NCI-H1417 treated with DMSO at 0.1 percent for 48 hours (cell line): Measurements from ENCODE around the gene PTPN11.
"Not testable (repeated sequence)": the region's sequence is repeated elsewhere in the genome, so short reads cannot be mapped to it uniquely, and the experiment has no call there.

Experiments used
- DNase-seq: peaks from one replicate; lab custom pipeline; 2025; lab: John Stamatoyannopoulos, UW

PTPN11 gene

DNA sequence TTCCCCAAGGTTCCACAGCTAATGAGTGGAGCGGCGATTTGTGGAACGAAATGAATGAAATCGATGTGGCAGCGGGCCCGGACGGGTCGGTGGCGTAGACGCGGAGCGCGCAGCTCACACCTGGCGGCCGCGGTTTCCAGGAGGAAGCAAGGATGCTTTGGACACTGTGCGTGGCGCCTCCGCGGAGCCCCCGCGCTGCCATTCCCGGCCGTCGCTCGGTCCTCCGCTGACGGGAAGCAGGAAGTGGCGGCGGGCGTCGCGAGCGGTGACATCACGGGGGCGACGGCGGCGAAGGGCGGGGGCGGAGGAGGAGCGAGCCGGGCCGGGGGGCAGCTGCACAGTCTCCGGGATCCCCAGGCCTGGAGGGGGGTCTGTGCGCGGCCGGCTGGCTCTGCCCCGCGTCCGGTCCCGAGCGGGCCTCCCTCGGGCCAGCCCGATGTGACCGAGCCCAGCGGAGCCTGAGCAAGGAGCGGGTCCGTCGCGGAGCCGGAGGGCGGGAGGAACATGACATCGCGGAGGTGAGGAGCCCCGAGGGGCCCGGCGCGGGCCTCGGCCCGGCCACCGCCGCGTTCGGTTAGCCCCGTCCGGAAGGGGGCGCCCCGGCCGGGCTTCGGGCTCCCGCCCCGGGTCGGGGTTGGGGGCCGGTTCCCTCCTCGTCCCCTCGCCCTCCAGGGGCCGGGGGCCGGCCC lies at the start of gene PTPN11:
Gene PTPN11 (plus strand): TSS at position 340 of the 689 bp plus-strand sequence. CDS start 165 bp downstream, at position 505.
- peak; percentile 41 for DNase-seq

DNA sequence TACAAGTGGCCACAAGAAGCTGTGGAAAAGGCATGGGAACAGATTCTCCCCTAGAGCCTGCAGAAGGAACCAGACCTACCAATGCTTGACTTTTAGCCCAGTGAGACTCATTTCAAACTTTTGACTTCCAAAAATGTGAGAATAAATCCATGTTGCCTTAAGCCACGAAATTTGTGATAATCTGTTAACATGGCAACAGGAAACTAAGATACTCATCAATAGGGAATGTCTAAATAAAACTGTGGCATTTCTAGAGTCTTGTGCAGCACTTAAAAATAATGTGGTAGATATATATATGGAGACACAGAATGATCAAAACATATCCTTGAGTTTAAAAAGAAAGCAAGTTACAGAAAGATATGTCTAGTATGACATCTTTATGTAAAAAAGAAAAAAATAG lies 48.5 kb upstream of the PTPN11 start:
- no peak for DNase-seq

DNA sequence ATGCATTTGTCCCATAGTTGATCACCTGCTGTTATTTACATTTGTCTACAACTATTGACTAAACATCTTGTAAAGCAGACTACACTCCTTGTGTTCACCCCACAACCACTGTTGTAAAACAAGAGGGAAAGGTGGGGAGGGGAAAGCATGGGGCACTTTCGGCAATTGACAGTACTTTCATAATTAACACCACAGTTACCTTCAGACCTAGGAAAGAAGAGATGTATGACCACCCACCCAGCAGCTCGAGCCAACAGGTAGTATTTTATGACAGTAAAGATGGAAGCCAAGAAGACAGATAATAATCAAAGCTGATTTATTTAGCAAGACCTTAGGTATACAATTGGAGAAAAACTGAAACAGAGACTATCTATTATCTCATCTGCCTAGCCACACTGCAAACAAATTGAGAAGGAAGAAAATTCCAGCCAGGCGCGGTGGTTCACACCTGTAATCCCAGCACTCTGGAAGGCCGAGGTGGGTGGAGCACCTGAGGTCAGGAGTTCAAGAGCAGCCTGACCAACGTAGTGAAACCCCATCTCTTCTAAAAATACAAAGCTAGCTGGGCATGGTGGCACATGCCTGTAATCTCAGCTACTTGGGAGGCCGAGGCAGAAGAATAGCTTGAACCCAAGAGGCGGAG lies 47.8 kb upstream of the PTPN11 start:
- no peak for DNase-seq

DNA sequence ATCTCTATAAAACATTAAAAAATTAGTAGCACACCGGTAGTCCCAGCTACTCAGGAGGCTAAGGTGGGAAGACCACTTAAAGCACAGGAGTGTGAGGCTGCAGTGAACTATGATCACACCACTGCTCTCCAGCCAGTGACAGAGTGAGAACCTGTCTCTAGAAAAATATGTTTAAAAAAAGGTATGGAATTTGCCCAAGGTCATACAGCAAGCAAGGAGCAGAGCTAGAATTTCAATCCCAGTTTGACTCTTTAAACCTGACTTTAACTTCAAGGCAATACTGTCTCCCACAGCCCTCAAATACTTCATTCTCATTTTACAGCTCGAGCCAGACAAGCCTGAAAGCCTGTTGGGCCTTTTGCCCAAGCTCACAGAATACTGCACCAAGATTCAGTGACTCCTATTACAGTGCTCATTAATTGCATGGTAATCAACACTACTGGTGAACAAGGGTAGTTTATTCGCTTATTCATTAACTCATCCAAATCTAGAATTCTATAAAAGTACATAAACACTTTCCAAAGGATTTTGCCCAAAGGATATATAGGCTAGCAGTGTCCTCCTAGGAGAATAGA lies 44.5 kb upstream of the PTPN11 start:
- no peak for DNase-seq

DNA sequence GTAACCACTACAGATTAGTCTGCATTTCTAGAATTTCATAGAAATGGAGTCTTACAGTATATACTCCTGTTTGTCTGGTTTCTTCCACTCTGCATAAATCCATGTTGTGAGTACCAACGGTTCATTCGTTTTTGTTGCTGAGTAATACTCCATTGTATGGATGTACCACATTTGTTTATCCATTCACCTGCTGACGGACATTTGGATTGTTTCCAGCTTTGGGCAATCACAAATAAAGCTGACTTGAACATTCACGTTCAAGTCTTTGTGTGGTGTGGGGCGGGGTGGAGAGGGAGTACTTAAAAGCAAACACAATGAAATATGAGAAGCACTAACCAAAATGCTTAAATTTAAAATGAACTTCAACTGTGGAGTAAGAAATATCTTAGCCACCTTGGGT lies 43.6 kb upstream of the PTPN11 start:
- DNase-seq, result no peak

DNA sequence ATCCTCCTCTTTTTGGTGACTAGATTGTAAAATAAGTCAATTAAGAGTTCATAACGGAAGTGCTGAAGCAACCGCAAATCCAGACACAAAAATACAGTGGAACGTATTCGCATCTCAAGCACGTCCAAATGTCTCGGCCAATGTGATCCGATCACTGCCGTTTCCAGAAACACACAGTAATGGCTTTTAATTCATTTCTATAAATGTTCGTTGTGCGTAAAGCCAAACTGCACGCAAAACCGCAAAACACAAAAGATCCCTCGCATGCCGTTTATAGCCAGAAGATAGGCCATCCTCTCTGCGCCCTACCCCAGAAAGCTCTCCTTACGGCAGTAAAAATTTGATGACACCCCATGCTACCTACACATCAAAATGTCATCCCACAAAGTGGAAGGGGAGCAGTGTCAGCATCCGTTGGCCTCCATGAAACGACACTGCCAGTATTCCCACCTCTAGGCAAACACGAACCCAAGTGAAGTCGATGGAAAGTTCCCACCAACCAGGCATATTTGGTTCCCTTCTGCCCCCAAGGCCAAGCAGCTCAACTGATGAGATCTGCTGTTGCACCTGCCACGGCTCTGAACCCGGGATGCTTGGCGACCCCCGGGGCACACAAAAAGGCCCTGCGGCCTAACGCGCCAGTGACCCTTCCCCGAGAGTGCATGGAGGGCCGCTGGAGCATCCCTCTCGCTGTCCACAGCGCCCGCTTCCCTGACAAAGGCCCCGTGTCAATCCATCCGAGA lies 37.9 kb upstream of the PTPN11 start:
- no peak for DNase-seq

DNA sequence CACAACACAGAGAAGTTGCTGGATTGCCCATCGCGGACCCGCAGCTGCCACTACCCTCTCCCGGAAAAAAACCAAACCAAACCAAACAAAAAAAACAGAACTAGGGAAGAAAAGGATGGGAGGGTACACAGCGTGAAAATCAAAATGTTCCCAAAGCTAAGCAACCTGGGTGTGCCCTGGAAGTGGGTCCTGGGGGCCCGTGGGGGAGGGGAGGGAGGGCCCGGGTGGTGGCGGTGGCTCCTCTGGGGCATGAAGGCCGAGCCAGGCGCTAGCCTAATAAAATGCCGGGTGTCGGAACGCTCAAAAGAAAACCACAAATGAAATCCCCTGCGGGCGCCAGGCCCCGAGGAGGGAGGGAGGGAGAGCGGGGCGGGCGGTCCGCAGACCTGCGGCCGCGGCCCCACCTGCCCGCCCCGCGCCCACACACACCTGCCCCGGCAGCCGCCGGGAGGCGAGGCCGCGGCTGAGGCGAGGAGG lies 37.3 kb upstream of the PTPN11 start:
- DNase-seq, result no peak

DNA sequence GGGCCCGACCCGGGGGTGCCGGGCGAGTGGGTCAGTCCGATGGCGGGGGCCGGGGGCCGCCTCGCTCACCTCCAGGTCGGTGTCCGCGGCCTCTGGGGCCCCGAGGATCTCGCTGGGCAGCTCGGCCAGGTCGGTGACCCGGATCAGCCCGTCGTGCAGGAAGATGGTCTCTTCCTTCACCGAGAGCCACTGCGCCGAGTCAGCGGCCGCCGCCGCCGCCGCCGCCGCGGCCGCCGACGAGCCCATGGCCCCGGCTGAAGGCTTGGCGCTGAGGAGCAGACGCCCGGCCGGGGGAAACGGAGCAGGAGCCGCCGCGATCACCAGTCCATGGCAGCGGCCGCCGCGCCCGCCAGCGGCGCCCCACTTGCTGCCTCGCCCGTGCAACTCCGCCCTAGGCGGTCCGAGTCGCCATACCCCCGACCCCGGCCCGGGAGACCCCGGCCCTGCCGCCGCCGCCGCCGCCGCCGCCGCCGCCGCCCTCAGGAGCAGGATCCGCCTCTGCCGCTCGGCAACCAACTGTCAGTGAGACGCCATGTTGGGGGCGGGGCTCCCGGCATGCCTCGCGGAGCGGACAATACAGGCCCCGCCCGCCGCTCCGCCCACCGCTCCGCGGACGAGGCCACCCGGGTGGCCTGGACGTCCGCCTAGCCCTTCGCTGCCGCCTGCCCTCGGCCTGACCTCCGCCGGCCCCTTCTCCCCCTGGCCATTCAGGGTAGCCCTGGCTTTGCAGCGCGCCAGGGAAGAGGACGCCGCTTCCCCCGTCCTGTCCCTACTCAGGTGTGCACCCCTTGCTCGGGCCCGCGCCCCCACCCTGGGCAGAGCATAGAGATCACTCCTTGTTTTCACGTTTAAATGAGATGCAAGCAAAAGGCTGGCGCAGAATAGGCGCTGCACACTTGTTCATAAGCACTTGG lies 36.6 kb upstream of the PTPN11 start, which contains the start of gene HECTD4:
Gene HECTD4 (minus strand): TSS at position 549 of the 914 bp plus-strand sequence. CDS start 303 bp downstream, at position 246.
- DNase-seq, result peak; percentile 48

DNA sequence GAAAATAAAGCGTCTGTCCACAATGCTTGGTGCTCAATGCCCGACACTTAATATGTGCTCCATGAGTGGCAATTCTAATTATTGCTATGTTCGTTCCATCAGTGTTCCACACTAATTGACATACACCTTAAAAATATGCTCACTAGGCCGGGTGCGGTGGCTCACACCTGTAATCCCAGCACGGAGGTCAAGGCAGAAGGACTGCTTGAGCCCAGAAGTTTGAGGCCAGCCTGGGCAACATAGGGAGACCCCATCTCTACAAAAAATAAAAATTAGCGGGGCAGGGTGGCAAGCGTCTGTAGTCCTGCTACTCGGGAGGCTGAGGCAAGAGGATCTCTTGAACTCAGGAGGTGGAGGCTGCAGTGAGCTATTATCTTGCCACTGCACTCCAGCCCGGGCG lies 35.9 kb upstream of the PTPN11 start:
- no peak for DNase-seq

DNA sequence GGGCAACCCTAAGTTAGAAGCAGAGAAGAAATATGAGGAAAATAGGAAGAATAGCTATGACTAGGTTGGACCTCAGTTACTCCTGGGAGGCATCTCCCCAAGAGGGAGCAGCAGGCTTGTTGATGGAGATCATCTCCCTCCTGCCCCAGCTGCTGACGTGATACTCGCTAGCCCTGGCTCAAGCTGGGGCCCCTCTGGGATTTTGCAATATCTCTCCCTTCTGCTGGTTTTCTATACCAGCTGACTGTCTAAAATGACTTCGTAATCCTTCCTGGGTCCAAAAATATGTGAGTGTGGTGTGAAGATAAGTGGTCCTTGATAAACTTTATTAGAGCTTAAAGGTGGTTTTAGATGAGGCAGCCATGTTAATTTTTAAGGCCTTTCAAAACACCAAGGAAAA lies 32.0 kb upstream of the PTPN11 start:
- no peak for DNase-seq

DNA sequence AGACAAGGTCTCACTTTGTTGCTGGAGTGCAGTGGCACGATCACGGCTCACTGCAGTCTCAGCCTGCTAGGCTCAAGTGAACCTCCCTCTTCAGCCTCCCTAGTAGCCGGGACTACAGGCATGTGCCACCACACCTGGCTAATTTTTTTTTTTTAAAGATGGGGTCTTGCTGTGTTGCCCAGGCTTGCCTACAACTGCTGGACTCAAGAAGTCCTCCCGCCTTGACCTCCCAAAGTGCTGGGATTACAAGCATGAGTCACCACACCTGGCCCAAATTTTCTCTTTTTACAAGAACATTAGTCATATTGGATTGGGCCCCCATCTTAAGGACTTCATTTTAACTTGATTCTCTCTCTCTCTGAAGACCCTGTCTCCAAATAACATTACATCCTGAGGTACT lies 29.5 kb upstream of the PTPN11 start:
- no peak for DNase-seq

DNA sequence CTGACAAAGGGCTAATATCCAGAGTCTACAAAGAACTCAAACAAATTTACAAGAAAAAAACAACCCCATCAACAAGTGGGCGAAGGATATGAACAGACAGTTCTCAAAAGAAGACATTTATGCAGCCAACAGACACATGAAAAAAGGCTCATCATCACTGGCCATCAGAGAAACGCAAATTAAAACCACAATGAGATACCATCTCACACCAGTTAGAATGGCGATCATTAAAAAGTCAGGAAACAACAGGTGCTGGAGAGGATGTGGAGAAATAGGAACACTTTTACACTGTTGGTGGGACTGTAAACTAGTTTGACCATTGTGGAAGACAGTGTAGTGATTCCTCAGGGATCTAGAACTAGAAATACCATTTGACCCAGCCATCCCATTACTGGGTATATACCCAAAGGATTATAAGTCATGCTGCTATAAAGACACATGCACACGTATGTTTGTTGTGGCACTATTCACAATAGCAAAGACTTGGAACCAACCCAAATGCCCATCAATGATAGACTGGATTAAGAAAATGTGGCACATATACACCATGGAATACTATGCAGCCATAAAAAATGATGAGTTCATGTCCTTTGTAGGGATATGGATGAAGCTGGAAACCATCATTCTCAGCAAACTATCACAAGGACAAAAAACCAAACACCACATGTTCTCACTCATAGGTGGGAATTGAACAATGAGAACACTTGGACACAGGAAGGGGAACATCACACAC lies 28.7 kb upstream of the PTPN11 start:
- not testable (repeated sequence) for DNase-seq

DNA sequence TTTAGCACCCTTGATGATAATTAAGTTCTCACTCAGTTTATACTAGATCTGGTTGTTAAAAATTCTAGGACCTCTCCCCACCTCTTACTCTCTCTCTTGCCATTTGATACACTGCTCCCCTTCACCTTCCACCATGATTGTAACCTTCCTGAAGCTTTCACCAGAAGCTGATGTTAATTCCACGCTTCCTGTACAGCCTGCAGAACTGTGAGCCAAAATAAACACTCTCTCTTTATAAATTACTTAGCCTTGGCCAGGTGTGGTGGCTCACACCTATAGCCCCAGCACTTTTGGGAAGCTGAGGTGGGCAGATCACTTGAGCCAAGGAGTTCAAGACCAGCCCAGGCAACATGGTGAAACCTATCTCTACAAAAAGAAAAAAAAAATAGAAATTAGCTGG lies 25.4 kb upstream of the PTPN11 start:
- no peak for DNase-seq

DNA sequence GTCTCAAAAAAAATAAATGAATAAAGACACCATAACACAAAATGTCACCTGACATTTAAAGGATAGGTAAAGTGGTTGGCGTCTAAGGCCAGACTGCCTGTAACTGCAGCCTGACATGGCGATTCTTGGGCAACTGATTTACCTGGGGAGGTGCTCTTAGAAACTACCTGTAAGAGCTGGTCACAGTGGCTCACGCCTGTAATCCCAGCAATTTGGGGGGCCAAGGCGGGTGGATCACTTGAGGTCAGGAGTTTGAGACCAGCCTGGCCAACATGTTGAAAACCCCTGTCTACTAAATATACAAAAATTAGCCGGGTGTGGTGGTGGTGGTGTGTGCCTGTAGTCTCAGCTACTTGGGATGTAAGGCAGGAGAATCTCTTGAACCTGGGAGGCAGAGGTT lies 17.7 kb upstream of the PTPN11 start:
- DNase-seq, result no peak

DNA sequence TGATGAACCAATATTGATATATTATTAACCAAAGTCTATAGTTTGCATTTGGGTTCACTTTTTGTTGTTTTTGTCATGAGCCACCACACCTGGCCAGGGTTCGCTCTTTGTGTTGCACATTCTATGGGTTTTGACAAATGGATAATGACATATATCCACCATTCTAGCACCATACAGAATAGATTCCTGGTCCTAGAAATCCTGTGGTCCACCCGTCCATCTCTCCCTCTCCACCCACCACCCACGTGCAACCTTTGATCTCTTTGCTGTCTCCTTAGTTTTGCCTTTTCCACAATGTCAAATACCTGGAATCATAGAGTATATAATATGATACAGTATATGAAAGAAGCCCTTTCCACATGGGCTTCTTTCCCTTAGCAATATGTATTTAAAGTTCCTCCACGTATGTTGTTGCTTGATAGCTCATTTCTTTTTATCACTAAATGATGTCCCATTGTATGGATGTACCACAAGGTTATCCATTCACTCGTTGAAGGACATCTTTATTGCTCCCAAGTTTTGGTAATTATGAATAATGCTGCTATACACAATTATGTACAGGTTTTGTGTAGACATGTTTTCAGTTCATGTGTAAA lies 16.7 kb upstream of the PTPN11 start:
- DNase-seq, result no peak

DNA sequence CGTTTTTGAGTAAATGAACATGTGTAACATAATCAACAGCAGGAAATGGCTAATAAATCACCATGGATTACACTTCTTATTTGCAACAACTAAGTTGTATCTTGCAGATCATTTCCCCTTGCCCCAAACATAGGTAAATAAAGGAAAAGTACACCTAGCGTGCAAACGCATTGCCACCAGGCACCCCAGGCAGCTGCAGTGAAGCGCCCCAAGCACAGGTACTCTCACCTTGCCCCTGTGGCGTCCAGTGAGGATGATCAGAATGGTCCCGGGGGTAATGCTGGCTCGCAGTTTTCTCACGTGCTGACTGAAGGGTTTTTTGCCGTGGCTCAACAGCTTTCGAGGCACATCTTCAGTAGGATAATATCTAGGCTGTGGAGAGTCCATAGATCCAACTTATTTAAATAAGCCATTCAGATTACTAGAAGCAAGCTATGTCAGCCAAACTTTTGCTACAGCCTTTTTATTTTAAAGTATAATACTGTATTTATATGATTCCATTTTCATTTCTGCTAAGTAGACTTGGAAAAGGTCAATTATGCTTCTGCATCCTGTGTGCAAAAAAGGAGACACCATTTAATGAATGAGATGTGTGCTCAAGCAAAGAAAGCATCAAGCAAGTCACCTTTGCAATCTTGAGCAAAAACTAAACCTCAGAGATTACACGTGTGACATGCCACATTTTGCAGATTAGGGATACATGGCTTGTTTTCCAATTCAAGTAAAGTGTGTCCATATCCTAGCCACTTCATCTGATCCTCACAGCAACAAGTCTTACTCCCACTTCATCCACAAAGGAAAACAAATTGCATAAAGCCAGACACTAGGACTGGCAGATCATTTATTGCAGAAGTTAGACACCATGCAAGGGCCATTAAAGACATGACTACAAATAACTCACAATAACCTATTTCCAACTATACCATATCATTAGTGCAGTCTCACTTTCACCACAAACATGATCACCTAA lies 11.9 kb upstream of the PTPN11 start:
- no peak for DNase-seq

DNA sequence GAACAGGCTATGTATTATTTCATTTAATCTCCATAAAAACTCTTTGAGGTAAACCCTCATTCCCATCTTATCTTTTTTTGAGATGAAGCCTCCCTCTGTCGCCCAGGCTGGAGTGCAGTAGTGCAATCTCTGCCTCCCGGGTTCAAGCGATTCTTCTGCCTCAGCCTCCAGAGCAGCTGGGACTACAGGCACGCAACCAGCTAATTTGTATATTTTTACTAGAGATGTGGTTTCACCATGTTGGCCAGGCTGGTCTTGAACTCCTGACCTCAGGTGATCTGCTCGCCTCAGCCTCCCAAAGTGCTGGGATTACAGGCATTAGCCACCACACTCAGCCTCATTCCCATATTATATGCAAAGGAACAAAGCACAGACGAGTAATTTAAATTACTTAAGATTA lies 11.1 kb upstream of the PTPN11 start:
- DNase-seq, result not testable (repeated sequence)

DNA sequence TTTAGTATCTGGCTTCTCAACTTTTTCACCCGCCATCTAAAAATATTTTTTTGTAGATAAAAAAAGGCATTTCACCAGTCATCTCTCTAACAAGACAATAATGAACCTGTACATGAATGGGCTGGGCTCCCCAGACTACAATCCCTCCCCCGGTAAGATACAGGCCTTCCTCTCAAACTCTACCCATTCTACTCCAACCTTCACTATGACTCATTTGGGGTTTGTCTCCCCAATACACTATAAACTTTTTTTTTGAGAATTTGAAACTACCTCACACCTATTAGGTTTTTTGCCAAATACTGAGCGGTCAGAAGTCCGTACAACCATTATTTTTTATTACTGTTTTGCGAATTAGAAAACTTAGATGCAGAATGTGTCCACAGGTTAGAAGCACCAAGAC lies 10.1 kb upstream of the PTPN11 start:
- no peak for DNase-seq
